Subcutaneous abdominal adipose tissue (tissue), 5 donors: ENCODE data around the gene PCBP3.

Experiments used
- H3K27ac ChIP-seq: one replicate; pipeline ENCODE4 v1.7.0; 2013; ENCODE audit warnings: low read depth, mild to moderate bottlenecking, inconsistent platforms, low read length, moderate library complexity
- H3K27me3 ChIP-seq, 5 donors: one replicate each; pipeline ENCODE4 v1.7.0; 2013; ENCODE audit warnings: low read length in 5 of 5, inconsistent platforms in 1 of 5; ENCODE audit not compliant: control insufficient read depth in 5 of 5, insufficient read depth in 4 of 5
- H3K36me3 ChIP-seq, 5 donors: one replicate each; pipeline ENCODE4 v1.7.0; 2013; ENCODE audit warnings: low read length in 5 of 5; ENCODE audit not compliant: control insufficient read depth in 5 of 5, insufficient read depth in 5 of 5
- H3K4me1 ChIP-seq, 5 donors: one replicate each; pipeline ENCODE4 v1.7.0; 2013; ENCODE audit warnings: low read length in 5 of 5, mild to moderate bottlenecking in 3 of 5, moderate library complexity in 1 of 5; ENCODE audit not compliant: control insufficient read depth in 5 of 5, insufficient read depth in 5 of 5
- H3K4me3 ChIP-seq, 5 donors: one replicate each; pipeline ENCODE4 v1.7.0; 2013; ENCODE audit warnings: low read length in 5 of 5, low read depth in 1 of 5
- H3K9ac ChIP-seq, 5 donors: one replicate each; pipeline ENCODE4 v1.7.0; 2013; ENCODE audit warnings: low read length in 5 of 5, mild to moderate bottlenecking in 4 of 5, moderate library complexity in 3 of 5
- H3K9me3 ChIP-seq, 5 donors: one replicate each; pipeline ENCODE4 v1.7.0; 2013; ENCODE audit warnings: low read length in 5 of 5; ENCODE audit not compliant: control insufficient read depth in 5 of 5
- donor health status: healthy.
- donor health status: healthy.
- donor health status: healthy.
- donor health status: healthy.
- donor health status: healthy.

PCBP3 gene

GRCh38 chr21:45899317-45900033, 255.9 kb downstream of the PCBP3 start:
- Histone ChIP-seq H3K9me3 (no peaks in the 10 kb centered on the region), H3K4me1 (peaks cover 0 to 10% (median 6%) of the 10 kb centered on the region in 5 donors), H3K27me3 (no peaks in the 10 kb centered on the region), H3K36me3 (peaks cover 0 to 9% (median 4%) of the 10 kb centered on the region in 5 donors), H3K9ac (no peak overlapping the region), H3K4me3 (no peak overlapping the region), H3K27ac (no peak overlapping the region)

GRCh38 chr21:45900034-45900868, 256.7 kb downstream of the PCBP3 start:
- peaks cover 0 to 3% (median 0%) of the 10 kb centered on the region in 5 donors for H3K4me1 ChIP-seq
- H3K27me3 ChIP-seq = no peaks in the 10 kb centered on the region
- no peaks in the 10 kb centered on the region for H3K9me3 ChIP-seq
- H3K9ac ChIP-seq = no peak overlapping the region
- H3K36me3 ChIP-seq = peaks cover 0 to 13% (median 4%) of the 10 kb centered on the region in 5 donors
- H3K27ac ChIP-seq = no peak overlapping the region
- no peak overlapping the region for H3K4me3 ChIP-seq

- H3K27me3 ChIP-seq = no peaks in the 10 kb centered on the region
- H3K9me3 ChIP-seq = no peaks in the 10 kb centered on the region
- H3K4me3 ChIP-seq = no peak overlapping the region
- H3K9ac ChIP-seq = no peak overlapping the region
- no peaks in the 10 kb centered on the region for H3K4me1 ChIP-seq
- no peak overlapping the region for H3K27ac ChIP-seq
- peaks cover 0 to 13% (median 4%) of the 10 kb centered on the region in 5 donors for H3K36me3 ChIP-seq
Measured at GRCh38 chr21:45901061-45901690, 257.7 kb downstream of the PCBP3 start.

GRCh38 chr21:45902292-45902995, 258.9 kb downstream of the PCBP3 start:
- Histone ChIP-seq H3K27me3 (no peaks in the 10 kb centered on the region), H3K9me3 (no peaks in the 10 kb centered on the region), H3K4me3 (no peak overlapping the region), H3K27ac (no peak overlapping the region), H3K36me3 (peaks cover 0 to 13% (median 4%) of the 10 kb centered on the region in 5 donors), H3K9ac (no peak overlapping the region), H3K4me1 (no peaks in the 10 kb centered on the region)

- peaks cover 0 to 13% (median 4%) of the 10 kb centered on the region in 5 donors for H3K36me3 ChIP-seq
- no peaks in the 10 kb centered on the region for H3K27me3 ChIP-seq
- no peak overlapping the region for H3K9ac ChIP-seq
- H3K4me1 ChIP-seq = peaks cover 0 to 2% (median 1%) of the 10 kb centered on the region in 5 donors
- H3K27ac ChIP-seq = no peak overlapping the region
- H3K4me3 ChIP-seq = no peak overlapping the region
- H3K9me3 ChIP-seq = no peaks in the 10 kb centered on the region
Measured at GRCh38 chr21:45905196-45905595, 261.7 kb downstream of the PCBP3 start.

- no peak overlapping the region for H3K4me3 ChIP-seq
- peaks cover 0 to 13% (median 4%) of the 10 kb centered on the region in 5 donors for H3K36me3 ChIP-seq
- no peak overlapping the region for H3K9ac ChIP-seq
- no peak overlapping the region for H3K27ac ChIP-seq
- peaks cover 0 to 5% (median 5%) of the 10 kb centered on the region in 5 donors for H3K4me1 ChIP-seq
- no peaks in the 10 kb centered on the region for H3K9me3 ChIP-seq
- no peaks in the 10 kb centered on the region for H3K27me3 ChIP-seq
Measured at GRCh38 chr21:45906196-45906805, 262.8 kb downstream of the PCBP3 start.

GRCh38 chr21:45906859-45907258, 263.3 kb downstream of the PCBP3 start:
- H3K36me3 ChIP-seq = peaks cover 0 to 13% (median 4%) of the 10 kb centered on the region in 5 donors
- H3K27me3 ChIP-seq = no peaks in the 10 kb centered on the region
- peaks cover 0 to 5% (median 5%) of the 10 kb centered on the region in 5 donors for H3K4me1 ChIP-seq
- H3K9me3 ChIP-seq = no peaks in the 10 kb centered on the region
- no peak overlapping the region for H3K4me3 ChIP-seq
- no peak overlapping the region for H3K9ac ChIP-seq
- H3K27ac ChIP-seq = no peak overlapping the region

- H3K9me3 ChIP-seq = no peaks in the 10 kb centered on the region
- H3K27ac ChIP-seq = no peak overlapping the region
- H3K27me3 ChIP-seq = no peaks in the 10 kb centered on the region
- no peak overlapping the region for H3K4me3 ChIP-seq
- no peak overlapping the region for H3K9ac ChIP-seq
- H3K4me1 ChIP-seq = peaks cover 0 to 14% (median 8%) of the 10 kb centered on the region in 5 donors
- peaks cover 0 to 7% (median 0%) of the 10 kb centered on the region in 5 donors for H3K36me3 ChIP-seq
Measured at GRCh38 chr21:45908536-45909237, 265.2 kb downstream of the PCBP3 start.
